Activated CD8-positive, alpha-beta memory T cell treated with anti-CD3 and anti-CD28 coated beads for 1 hour (primary cell): ENCODE measurements around the gene FIGLA.

Experiments
- DNase-seq, 2 donors: peaks; one replicate each; pipeline ENCODE4 v3.0.0-alpha.2; 2020; ENCODE audit warnings: low read depth in 1 of 2; ENCODE audit errors: extremely low read depth in 1 of 2

The FIGLA gene, protein sequence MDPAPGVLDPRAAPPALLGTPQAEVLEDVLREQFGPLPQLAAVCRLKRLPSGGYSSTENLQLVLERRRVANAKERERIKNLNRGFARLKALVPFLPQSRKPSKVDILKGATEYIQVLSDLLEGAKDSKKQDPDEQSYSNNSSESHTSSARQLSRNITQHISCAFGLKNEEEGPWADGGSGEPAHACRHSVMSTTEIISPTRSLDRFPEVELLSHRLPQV

DNA sequence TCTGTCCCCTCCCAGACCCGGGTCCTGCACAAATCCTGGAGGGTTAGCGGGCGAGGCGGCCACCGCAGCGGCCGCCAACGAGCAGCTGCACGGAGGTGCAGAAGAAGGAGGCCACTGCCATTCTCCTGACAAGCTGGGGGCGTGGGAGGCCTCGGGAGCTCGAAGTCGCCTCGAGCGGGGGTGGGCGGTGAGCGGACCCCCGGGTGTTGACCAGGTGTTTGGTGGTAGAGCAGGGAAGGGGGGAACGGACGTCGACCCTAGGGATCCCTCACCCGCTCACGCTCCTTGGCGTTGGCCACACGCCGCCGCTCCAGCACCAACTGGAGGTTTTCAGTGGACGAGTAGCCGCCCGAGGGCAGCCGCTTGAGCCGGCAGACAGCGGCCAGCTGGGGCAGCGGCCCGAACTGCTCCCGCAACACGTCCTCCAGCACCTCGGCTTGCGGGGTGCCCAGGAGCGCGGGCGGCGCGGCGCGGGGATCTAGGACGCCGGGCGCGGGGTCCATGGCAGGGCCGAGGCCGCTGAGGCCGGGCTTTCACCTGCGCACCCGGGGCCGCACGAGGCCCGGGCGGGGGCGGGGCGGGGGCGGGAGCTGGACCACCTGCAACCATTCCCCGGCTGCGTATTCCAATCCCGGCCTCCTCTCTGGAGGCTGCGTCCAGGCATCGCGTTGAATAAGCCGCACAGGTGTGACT is at the start of gene FIGLA:
Gene FIGLA (minus strand): TSS at position 508 of the 693 bp plus-strand sequence. CDS start 5 bp downstream, at position 503.
- DNase-seq = no peak

DNA sequence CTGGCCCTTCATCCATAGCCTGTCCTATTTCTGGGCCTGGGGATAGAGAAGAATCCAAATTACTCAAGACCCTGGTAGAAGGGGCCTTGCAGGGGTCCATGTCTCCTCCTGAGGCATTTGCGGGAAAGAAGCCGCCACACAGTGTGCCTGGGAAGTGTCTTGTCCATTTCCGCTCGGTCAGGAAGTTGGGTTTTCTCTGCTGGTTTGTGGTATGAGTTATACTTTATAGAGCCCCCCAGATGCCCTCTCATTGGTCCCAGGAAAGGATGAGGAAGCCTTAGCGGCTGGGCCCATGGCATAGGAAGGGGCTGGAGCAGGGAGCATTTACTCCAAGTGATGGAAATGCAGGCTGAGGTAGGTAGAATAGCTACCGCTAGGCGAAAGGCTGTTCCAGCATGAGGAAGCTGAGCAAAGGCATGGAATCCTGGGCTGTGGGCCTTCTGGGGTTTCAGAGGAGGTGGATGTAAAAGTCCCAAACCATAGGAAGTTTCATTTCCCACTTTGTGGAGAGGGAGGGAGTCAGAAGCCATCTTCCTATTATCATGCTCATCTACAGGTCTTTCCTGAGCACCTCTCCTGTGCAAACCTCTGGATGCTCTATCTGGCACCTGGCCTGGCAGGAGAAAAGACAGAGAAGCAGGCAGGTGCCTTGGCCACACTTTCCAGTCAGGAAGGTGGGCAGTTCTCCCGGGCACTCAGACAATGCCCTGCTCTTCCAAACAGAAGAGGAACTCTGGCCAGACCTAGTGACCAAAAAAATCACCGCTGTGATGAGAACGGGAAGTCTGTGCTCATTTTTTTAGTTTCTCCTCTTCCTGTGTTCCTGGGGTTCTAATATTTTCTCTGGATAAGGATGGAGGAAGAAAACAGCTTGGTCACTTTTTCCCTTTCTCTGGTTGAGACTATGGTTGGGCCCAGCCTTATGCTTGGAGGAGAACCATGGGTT is 47.8 kb upstream of the FIGLA start:
- DNase-seq = no peak

DNA sequence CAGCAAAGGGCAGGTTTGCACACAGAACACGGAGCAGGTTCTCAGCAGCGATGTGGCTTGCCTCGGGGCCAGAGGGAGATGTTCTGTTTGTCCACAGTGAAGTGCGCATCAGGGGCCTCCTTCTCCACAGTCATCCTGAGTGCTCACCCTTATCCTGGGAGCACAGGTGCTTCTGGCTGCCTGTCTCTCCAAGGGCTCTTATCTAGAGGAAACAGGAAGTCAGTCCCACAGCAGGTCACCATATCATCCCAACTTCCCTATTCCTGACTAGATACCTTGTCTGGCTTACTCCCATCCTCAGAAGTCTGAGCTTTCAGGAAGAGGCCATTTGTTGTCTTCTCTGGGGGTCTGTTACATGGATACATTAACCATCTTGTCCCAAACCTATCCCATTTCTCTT is 45.2 kb upstream of the FIGLA start, which contains the start of gene CD207:
Gene CD207 (minus strand): TSS at position 174 of the 400 bp plus-strand sequence. CDS start 40 bp downstream, at position 134.
- no peak for DNase-seq

DNA sequence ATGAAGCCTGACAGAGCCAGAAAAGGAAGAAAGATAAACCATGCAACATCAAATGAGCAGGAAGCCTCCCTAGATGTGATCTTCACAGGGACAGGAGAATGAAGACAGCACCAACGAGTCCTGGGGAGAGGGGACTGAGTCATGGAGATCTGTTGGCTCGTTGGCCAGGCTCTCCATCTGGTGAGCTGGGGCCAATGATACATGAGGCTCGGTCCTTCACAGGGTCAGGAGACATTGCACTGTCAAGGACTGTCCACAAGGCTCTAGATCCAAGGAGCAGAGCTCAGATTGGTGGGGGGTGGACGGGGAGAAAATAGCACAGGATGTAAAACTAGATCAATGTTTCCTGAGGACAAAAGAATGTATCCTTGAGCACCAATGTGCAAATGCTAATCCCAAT is 44.4 kb upstream of the FIGLA start:
- no peak for DNase-seq

DNA sequence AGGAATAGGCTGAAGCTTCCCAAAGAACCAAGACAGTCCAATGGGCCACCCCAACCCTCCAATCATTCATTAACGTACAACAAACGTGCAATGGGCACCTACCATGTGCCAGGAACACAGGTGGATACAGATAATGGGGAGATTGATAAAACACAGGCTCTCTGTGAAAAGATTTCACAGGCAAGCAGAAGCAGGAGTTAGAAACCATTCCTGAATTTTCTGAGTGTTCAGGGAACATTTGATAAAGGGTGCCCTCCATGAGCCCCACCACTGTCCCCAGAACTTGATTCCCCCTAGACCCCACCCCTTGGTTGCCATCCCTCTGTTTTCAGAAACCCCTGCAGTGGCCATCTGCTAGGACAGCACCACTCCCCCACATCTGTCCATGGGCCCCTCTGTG is 43.7 kb upstream of the FIGLA start:
- no peak for DNase-seq

DNA sequence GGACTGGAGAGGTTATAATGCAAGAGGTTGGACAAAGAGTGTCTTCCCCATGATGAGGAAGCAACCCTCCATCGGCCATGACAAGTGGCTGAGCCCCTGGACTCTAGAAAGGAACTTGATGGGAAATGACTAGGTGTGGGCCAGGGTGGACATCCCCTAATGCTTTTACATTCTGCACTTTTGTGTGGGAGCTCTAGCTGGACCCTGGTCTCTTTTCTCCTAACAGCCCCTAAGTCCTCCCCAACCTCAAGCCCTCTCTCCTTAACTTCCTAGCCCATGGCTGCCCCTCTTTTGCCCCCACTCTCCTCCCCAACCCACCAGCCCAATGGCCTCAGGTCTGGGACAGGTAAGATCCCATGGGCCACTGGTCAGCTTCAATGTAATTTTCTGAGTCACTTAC is 42.8 kb upstream of the FIGLA start:
- no peak for DNase-seq

DNA sequence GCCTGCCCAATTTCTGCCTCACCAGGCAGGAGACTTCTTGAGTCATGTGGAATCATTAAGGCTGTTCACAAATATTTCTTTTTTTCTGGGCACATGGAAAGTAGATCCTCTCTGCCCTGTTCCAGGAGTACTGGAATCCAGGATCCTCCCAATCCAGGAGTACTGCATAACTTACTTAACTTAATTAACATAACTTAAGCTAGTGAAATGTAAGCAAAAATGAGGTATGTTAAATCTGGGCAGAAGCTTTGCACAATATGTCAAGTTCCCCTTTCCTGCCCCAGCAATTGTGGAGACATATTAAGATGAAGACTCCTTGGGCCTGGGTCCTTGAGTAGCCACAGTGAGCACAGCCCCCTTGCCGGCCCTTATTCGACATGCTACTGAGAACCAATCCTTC is 41.9 kb upstream of the FIGLA start:
- no peak for DNase-seq

DNA sequence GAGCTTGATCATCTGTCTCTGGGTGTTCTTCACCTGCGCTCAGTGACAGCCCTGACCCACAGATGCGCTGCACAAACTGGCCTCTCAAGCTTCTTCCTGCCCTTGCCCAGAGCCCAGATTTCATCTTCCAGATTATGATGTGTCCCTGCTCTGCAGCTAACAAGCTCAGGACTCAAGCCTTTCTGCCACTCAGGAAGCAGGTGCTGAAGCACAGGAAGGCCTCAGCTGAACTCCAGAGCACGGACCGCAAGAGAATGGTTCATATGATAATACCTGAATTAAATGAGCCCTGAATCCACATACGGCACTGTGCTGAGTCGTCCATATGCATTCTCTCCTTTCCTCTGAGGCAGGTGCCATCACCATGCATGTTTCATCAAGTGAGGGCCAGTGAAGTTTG is 41.4 kb upstream of the FIGLA start:
- DNase-seq = no peak

DNA sequence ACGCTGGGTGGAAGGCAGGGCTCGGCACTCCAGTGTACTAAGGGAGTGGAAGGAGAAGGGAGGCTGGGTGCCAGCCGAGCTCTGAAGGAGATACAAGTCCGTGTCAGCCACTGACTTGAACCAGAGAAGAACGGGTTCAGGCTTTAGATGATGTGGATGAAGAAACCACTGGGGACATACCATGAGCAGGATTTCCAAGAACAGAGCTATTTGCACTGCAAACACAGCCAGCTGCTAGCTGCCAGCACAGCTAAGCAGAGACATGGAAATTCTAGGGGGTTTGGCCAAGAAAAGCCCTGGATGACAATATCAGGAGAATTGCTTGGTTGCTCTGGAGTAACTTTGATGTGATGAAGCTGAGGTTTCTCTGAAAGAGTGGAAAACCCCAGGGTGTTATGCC is 39.9 kb upstream of the FIGLA start:
- DNase-seq = no peak

DNA sequence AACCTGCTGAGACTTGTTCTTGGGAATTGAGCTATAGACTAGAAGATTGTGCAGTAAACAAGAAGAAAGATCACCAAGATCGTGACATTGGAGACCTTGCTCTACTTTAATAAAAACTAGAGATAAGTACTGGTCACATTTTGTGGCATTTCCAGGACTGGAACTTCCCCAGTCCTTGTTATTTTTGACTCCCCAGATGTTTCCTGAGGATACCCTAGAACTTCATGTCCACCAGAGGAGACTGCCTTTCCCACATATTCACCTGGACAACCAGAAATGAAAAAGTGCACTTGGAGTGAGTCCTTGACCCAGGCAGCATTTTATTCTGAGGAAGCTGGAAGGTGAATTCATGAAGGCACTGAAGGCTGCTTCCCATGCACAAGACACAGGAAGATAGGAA is 39.5 kb upstream of the FIGLA start:
- no peak for DNase-seq

DNA sequence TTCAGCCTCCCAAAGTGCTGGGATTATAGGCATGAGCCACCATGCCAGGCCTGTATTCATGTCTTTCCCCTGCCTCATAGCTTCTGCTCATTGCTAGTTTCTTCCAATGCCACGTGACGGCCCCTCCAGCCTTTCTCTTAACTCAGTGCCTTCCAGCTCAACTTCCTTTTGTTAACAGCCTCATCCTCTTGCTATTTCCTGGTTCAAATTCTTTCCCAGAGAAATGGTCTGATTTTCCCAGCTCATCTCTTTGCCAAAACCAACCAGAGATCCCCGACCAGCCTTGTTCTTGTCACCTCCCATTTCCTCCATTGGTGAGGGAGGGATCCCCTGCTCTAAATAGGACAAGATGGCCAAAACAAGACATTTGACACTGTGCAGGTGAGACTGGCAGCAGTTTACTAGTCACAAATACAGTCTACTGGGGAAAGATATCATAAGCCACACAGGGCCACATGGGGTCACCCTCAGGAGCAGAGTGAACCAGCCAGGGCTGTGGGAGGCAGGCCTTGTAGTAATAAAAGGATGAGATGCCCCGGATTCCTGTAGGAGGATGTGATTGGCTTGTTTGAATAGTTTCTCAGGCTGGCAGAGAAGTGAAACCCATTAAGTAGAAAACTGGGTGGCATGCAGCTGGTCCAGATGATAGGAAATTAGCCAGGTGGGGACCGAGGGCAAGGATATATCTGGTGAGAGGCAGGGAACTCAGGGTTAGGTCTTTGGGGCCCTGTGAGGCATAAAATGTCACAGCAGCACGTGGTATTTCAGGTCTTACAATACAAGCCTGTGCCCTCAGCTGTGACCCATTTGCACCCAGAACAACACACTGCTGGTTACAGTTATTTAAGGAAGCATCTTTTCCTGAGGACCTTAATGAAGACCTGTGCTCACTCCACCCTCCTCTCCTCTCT is 38.7 kb upstream of the FIGLA start:
- DNase-seq = no peak

DNA sequence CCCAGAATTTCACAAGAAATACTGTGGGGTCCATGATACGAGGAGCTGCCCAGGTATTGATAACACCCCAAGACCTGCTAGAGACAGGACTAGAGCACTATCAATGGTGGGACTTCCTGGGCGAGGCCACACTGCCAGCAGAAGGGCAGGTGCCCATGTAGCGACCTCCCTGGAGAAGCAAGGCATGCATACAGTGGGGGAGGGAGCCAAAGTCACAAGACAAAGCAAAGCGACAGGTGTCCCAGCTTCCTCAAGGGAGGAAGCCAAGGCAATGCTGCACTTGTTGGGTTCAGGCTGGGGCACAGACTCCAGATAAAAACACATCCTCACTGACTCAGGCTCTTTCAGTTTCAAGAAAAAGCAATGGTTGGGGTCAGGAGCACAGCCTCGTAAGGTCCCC is 37.7 kb upstream of the FIGLA start:
- DNase-seq = no peak

DNA sequence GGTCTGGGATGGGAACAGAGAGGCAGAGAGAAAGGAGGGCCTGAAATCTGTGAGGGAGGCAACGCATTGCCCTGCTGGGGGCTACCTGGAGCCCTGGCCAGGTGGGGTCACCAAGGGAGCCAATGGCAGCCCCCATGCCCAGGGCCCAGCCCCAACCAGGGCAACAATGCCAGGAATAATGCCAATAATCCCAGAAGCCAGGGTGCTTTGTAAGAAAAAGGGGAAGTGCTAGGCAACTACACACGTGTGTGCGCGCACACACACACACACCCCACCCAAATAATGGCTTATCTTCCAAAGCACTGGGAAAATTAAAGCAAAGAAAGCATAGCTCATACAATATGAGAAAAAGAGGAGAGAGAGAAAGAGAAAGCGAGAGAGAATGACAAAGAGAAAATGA is 36.9 kb upstream of the FIGLA start:
- no peak for DNase-seq

DNA sequence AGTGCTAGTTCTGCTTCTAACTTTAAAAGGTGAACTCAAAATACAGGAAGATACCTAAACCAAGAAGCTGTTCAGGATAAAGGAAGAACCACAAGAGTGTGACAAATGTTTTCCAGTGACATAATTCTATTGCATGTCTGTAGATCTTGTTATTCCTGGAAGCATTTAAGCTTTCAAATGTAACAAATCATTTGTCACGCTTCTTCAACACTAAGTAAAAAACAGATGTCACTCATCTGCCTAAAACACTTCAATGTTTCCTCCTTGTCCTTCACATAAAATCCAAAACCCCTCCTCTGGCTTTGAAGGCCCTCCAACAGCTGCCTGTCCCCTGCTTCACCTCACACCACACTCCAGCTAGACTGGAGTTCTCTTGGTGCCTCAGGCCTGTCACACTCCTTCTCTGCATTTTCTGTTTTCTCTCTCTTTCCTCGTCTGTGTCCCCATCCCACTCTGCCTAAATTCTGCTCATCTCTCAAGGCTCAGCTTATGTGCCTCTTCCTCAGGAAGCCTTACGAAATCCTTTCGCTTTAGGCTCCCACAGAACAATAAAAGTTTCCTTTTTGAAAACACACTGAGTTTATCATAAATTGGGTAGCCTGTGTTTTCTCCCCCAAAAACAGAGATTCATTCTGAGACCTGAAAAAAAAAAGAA is 36.4 kb upstream of the FIGLA start:
- no peak for DNase-seq

DNA sequence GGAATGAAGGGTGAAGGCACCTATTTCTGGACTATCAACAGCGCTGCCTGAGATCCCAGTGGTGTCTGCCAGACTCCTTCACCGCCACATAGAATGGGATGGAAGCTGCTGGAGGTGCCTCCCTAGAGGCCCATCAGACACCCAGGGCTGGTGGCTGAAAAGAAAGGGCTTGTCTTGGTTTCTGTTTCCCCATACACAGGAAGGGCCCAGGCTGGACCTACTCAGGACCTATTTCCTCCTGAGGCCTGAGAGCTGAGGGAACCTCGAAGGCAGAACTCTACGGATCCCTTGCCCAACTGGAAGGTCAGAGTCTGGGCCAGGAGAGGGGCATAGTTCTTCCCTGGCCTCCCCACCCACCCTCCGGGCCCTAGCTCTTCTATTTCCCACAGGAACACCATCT is 32.8 kb upstream of the FIGLA start:
- no peak for DNase-seq

DNA sequence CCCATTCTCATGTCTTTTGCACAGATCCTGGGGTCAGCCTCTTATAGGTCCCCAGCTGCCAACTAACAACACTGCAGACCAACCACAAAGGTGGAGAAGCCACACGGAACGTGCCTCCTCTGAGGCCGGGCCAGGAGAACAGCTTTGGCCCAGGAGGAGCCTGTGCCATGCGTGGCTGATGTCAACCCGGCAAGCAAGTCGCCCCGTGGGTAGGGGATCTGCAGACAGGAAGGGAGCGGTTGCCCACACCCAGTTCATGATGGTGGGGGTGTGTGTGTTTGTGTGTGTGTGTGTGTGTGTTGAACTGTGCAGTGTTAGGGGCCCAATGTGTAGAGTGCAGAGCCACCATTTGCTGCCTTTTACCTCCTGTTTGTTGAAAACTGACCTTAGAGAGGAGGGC is 32.4 kb upstream of the FIGLA start:
- DNase-seq = no peak

DNA sequence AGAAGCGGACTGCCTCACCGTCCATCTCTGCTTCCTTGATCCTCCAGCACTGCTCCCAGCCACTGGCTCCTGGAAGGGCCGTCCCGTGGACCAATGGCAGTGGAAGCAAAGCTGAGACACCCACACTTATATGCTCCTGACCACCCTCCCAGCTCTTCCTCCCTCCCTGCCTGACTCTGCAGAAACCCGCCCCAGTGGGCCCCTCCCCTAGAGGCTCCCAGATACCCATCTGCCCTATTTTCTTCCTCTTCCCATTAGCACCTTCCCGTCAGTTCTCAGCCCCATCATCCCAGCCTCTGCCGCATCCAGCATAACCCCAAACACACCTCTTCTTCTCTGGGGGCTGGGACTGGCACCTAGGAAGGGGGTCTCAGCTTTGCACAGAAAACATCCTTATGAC is 30.1 kb upstream of the FIGLA start, which contains the start of gene CLEC4F:
Gene CLEC4F (minus strand): TSS at position 101 of the 400 bp plus-strand sequence. CDS start 76 bp downstream, at position 25.
- no peak for DNase-seq

DNA sequence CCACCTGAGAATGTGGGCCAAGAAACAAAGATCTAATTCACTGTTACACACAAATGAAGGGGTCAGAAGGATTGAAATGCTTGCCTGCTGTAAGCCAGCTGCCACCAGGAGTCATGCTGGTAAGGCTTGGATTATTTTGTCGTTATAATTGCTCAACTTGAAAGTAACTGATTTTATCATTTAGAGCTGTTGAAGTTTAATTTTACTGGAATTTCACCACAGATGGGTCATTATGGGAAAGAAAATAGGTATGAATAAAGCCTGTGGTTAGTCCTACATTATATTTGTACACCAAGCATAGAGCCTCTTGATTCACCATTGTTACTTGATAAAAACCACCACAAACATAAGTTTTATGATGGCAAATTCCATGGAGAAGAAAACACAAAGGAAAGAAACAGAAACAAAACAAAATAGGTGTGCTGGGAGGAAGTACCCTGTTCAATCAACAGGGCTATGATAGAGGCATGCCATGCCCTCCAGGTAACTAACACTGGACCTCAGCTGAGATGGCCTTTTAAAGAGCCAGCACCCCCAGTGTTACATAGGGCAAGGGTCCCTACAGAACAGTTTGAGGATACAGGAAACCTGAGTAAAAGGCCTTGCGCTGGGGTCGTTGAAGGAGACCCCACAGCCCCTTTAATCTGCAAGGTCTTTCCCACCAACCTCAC is 27.0 kb upstream of the FIGLA start:
- DNase-seq = no peak

DNA sequence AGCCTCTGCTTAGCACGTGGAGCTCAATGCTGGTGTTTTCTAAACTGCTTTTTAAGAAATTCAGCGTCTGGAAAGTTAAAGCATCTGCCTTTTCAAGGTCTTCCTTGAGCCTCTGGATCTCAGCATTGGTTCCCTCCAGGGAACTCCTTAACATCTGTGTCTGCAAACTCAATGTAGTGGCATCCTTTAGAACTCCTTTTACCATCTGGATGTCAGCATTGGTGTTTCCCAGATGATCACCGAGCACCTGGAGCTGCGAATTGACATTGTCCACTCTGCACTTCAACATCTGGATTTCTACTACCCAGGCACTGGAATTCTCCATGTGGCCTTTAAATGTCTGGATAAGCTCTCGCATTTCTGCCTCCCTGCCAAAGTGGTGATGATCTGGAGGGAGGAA is 26.3 kb upstream of the FIGLA start:
- DNase-seq = no peak
